ENCODE data around the gene CNNM4.
"Not testable (repeated sequence)": the region's sequence is repeated elsewhere in the genome, so short reads cannot be mapped to it uniquely, and the experiment has no call there.

CNNM4 gene

GRCh38 chr2:96804986-96805385 lies 44.3 kb downstream of the CNNM4 start:
- H3K4me3 ChIP-seq (ENCODE audit: low read depth, low read length): no peak overlapping the region
- DNase-seq (ENCODE audit: low read depth): no peak
- TF ChIP-seq, protein P1, sequence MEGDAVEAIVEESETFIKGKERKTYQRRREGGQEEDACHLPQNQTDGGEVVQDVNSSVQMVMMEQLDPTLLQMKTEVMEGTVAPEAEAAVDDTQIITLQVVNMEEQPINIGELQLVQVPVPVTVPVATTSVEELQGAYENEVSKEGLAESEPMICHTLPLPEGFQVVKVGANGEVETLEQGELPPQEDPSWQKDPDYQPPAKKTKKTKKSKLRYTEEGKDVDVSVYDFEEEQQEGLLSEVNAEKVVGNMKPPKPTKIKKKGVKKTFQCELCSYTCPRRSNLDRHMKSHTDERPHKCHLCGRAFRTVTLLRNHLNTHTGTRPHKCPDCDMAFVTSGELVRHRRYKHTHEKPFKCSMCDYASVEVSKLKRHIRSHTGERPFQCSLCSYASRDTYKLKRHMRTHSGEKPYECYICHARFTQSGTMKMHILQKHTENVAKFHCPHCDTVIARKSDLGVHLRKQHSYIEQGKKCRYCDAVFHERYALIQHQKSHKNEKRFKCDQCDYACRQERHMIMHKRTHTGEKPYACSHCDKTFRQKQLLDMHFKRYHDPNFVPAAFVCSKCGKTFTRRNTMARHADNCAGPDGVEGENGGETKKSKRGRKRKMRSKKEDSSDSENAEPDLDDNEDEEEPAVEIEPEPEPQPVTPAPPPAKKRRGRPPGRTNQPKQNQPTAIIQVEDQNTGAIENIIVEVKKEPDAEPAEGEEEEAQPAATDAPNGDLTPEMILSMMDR (IDR thresholded peaks at IDR 0.05; ENCODE audit: control insufficient read depth, extremely low read depth, insufficient read depth): no peak

DNA sequence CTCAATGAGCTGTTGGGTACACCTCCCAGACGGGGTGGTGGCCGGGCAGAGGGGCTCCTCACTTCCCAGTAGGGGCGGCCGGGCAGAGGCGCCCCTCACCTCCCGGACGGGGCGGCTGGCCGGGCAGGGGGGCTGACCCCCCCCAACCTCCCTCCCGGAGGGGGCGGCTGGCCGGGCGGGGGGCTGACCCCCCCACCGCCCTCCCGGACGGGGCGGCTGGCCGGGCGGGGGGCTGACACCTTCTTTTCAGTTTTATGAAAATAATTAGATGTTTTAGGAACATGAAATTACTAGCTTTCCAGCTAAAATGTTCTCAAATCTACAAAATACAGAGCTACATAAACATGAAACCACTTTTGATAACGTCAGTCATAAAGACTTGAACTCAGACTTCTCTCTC lies 45.2 kb downstream of the CNNM4 start:
- not testable (repeated sequence) for DNase-seq (ENCODE audit: low read depth); H3K4me3 ChIP-seq (ENCODE audit: low read depth, low read length)

GRCh38 chr2:96806468-96807126 lies 45.9 kb downstream of the CNNM4 start:
- TF ChIP-seq, protein P1 (IDR thresholded peaks at IDR 0.05; ENCODE audit: control insufficient read depth, extremely low read depth, insufficient read depth): no peak
- no peak for DNase-seq (ENCODE audit: low read depth)
- no peak overlapping the region for H3K4me3 ChIP-seq (ENCODE audit: low read depth, low read length)

DNA sequence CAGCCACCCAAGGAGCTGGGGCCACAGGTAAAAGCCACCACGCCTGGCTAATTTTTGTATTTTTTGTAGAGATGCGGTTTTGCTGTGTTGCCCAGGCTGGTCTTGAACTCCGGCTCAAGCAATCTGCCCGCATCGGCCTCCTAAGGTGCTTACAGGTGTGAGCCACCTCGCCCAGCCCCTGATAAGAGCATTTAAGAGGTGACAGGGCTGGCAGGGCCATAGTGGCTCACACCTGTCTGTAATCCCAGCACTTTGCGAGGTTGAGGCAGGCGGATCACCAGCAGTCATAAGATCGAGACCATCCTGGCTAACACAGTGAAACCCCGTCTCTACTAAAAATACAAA lies 46.4 kb downstream of the CNNM4 start:
- H3K4me3 ChIP-seq (ENCODE audit: low read depth, low read length): no peak overlapping the region
- DNase-seq (ENCODE audit: low read depth): no peak
- TF ChIP-seq, protein P1 (IDR thresholded peaks at IDR 0.05; ENCODE audit: control insufficient read depth, extremely low read depth, insufficient read depth): no peak

GRCh38 chr2:96808176-96808837 lies 47.6 kb downstream of the CNNM4 start:
- peak; percentile 53 for DNase-seq (ENCODE audit: low read depth)
- TF ChIP-seq, protein P1 (IDR thresholded peaks at IDR 0.05; ENCODE audit: control insufficient read depth, extremely low read depth, insufficient read depth): no peak

DNA sequence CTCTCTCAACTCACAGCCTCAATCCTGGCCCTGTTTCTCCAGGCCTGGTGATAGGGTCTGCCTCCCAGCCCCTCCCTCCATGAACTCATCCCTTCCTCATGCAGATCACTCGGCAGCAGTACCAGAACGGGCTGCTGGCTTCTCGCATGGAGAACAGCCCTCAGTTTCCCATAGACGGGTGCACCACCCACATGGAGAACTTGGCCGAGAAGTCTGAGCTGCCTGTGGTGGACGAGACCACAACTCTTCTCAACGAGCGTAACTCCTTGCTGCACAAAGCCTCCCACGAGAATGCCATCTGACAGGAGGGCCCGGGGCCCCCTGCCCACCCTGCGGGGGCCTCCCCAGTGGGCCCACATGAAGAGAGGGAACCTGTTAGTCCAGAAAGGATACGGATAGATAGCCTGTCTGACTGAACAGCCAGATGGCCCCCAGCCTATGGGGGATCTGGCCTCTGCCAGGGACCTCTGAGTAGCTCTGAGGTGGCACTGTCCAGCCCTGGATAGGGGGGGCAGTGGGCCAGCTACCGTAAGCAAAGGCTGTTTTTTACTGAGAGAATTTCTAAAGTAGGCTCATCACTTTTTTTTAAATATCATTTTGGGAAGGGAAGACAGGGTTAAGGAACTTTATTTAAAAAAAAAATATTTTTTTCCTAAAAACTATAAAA lies 48.6 kb downstream of the CNNM4 start:
- no peak for DNase-seq (ENCODE audit: low read depth)
- TF ChIP-seq, protein P1 (IDR thresholded peaks at IDR 0.05; ENCODE audit: control insufficient read depth, extremely low read depth, insufficient read depth): no peak
- no peak overlapping the region for H3K4me3 ChIP-seq (ENCODE audit: low read depth, low read length)

More at GRCh38 chr2:96808176-96808837, 47.6 kb downstream of the CNNM4 start:
- no peak overlapping the region for H3K4me3 ChIP-seq (ENCODE audit: low read depth, low read length)

- no peak for DNase-seq (ENCODE audit: low read depth)
- TF ChIP-seq, protein P1 (IDR thresholded peaks at IDR 0.05; ENCODE audit: control insufficient read depth, extremely low read depth, insufficient read depth): no peak
- H3K4me3 ChIP-seq (ENCODE audit: low read depth, low read length): no peak overlapping the region
These were observed 49.5 kb downstream of the CNNM4 start for GRCh38 chr2:96809951-96810782.
